ENCODE measurements around the gene FADS3. TPM values are rescaled to one million over a fixed set of nuclear protein-coding genes. Genes with fewer than 3 reads are reported as not detected.

FADS3 gene
- total RNA-seq, 4 donors from 2014 or later: 12.7 to 24.7 (median 17.9) TPM

- 70% methylated on average over 5 of the region's 17 CpGs for WGBS
- Histone ChIP-seq H3K27me3 (peaks cover 6% of the 10 kb centered on the region), H3K4me1 (peaks cover 35% of the 10 kb centered on the region), H3K27ac (peak overlapping the region; percentile 14), H3K36me3 (peaks cover 6% of the 10 kb centered on the region), H3K9me3 (no peaks in the 10 kb centered on the region), H3K4me3 (no peak overlapping the region)
- TF ChIP-seq CTCF (IDR thresholded peaks at IDR 0.05): no peak
- TF ChIP-seq EP300 (IDR thresholded peaks at IDR 0.05): no peak
- no peak for TF ChIP-seq POLR2A (IDR thresholded peaks at IDR 0.05)
- no peak for TF ChIP-seq POLR2AphosphoS5 (IDR thresholded peaks at IDR 0.05)
- DNase-seq (ENCODE audit: low spot score in 2 of 2): peak; percentile 58 to 72
Measured at GRCh38 chr11:61911701-61912529, 20.6 kb upstream of the FADS3 start.

- 77% methylated on average over 3 of the region's 7 CpGs for WGBS
- Histone ChIP-seq H3K4me1 (peaks cover 35% of the 10 kb centered on the region), H3K27me3 (peaks cover 1% of the 10 kb centered on the region), H3K9me3 (no peaks in the 10 kb centered on the region), H3K4me3 (no peak overlapping the region), H3K36me3 (peaks cover 12% of the 10 kb centered on the region), H3K27ac (peak overlapping the region; percentile 14)
- no peak for TF ChIP-seq EP300 (IDR thresholded peaks at IDR 0.05)
- no peak for TF ChIP-seq POLR2A (IDR thresholded peaks at IDR 0.05)
- no peak for TF ChIP-seq CTCF (IDR thresholded peaks at IDR 0.05)
- TF ChIP-seq POLR2AphosphoS5 (IDR thresholded peaks at IDR 0.05): no peak
- peak; percentile 58 to 59 for DNase-seq (ENCODE audit: low spot score in 2 of 2)
Measured at GRCh38 chr11:61911128-61911700, 19.9 kb upstream of the FADS3 start.

- no peak overlapping the region for H3K27ac ChIP-seq
- peaks cover 20% of the 10 kb centered on the region for H3K36me3 ChIP-seq
- no peak for TF ChIP-seq POLR2AphosphoS5 (IDR thresholded peaks at IDR 0.05)
- no peak for TF ChIP-seq CTCF (IDR thresholded peaks at IDR 0.05)
- no peak for TF ChIP-seq POLR2A (IDR thresholded peaks at IDR 0.05)
- TF ChIP-seq EP300 (IDR thresholded peaks at IDR 0.05): no peak
- H3K27me3 ChIP-seq: no peaks in the 10 kb centered on the region
- peaks cover 35% of the 10 kb centered on the region for H3K4me1 ChIP-seq
- WGBS: 85% methylated on average over 3 of the region's 13 CpGs
- H3K4me3 ChIP-seq: no peak overlapping the region
- DNase-seq (ENCODE audit: low spot score in 2 of 2): peak in 1 of 2 donors; percentile 61
- no peaks in the 10 kb centered on the region for H3K9me3 ChIP-seq
Measured at GRCh38 chr11:61910187-61911127, 19.1 kb upstream of the FADS3 start.

- Histone ChIP-seq H3K9me3 (no peaks in the 10 kb centered on the region), H3K4me1 (peaks cover 35% of the 10 kb centered on the region), H3K36me3 (peaks cover 28% of the 10 kb centered on the region), H3K4me3 (no peak overlapping the region), H3K27ac (no peak overlapping the region), H3K27me3 (no peaks in the 10 kb centered on the region)
- DNase-seq (ENCODE audit: low spot score in 2 of 2): no peak
- no peak for TF ChIP-seq EP300 (IDR thresholded peaks at IDR 0.05)
- no peak for TF ChIP-seq POLR2A (IDR thresholded peaks at IDR 0.05)
- TF ChIP-seq CTCF (IDR thresholded peaks at IDR 0.05): no peak
- TF ChIP-seq POLR2AphosphoS5 (IDR thresholded peaks at IDR 0.05): no peak
- 64% methylated on average over 9 of the region's 10 CpGs for WGBS
Measured at GRCh38 chr11:61908730-61909316, 17.5 kb upstream of the FADS3 start.
